ENCODE measurements around the gene MTMR3. TPM values are rescaled to one million over a fixed set of nuclear protein-coding genes. Genes with fewer than 3 reads are reported as not detected.

Gene MTMR3
- total and polyA plus RNA-seq, 2 of the 8 experiments (the other 6 are each of a cell fraction or from before 2014, with no cell fraction given) = 16.9 to 18.5 TPM

GRCh38 chr22:30028731-30029130 lies 145.8 kb downstream of the MTMR3 start (continued):
- TF ChIP-seq CHD7 (IDR thresholded peaks at IDR 0.05; ENCODE audit: insufficient replicate concordance, low read length) (no peak), E2F6 (IDR thresholded peaks at IDR 0.05) (no peak)
